Measurements from ENCODE around the gene IL36B. TPM values are rescaled to one million over a fixed set of nuclear protein-coding genes. Genes with fewer than 3 reads are reported as not detected.

The IL36B gene
- polyA plus RNA-seq, 1 of the 3 experiments (the other 2 are of a cell fraction) = not detected

GRCh38 chr2:113088213-113088992, 35.7 kb upstream of the IL36B start:
- no peak overlapping the region for H3K4me2 ChIP-seq
- H3K9me3 ChIP-seq = no peaks in the 10 kb centered on the region
- H3F3A ChIP-seq (replicated peaks; ENCODE audit: insufficient read depth) = no peaks in the 10 kb centered on the region
- H3K9ac ChIP-seq = no peak overlapping the region
- H3K4me1 ChIP-seq (ENCODE audit: control insufficient read depth in 1 of 2, insufficient read depth in 2 of 2, low read depth in 1 of 2, low read length in 1 of 2) = no peaks in the 10 kb centered on the region
- no peak for DNase-seq
- H2AFZ ChIP-seq (ENCODE audit: low read depth) = no peak overlapping the region
- no peak for TF ChIP-seq REST (IDR thresholded peaks at IDR 0.05; ENCODE audit: low read depth, low read length)
- no peak for TF ChIP-seq RXRA (IDR thresholded peaks at IDR 0.05; ENCODE audit: borderline replicate concordance, low read depth)
- TF ChIP-seq JUND (IDR thresholded peaks at IDR 0.05) = no peak
- no peak for TF ChIP-seq RFX5 (IDR thresholded peaks at IDR 0.05; ENCODE audit: low read length)
- TF ChIP-seq GABPA (IDR thresholded peaks at IDR 0.05; ENCODE audit: low read depth) = no peak
- TF ChIP-seq EZH2phosphoT487 (IDR thresholded peaks at IDR 0.05; ENCODE audit: borderline replicate concordance, low read depth) = no peak
- no peak for TF ChIP-seq SIN3A (IDR thresholded peaks at IDR 0.05; ENCODE audit: borderline replicate concordance, low read depth, low read length)
- TF ChIP-seq NRF1 (IDR thresholded peaks at IDR 0.05; ENCODE audit: low read depth, low read length) = no peak
- TF ChIP-seq POLR2AphosphoS5 (IDR thresholded peaks at IDR 0.05; ENCODE audit: low read depth, low read length) = no peak
- TF ChIP-seq TEAD4 (IDR thresholded peaks at IDR 0.05; ENCODE audit: borderline replicate concordance, insufficient read depth) = no peak
- no peak for TF ChIP-seq IRF3 (IDR thresholded peaks at IDR 0.05; ENCODE audit: low read depth, low read length)
- TF ChIP-seq NFIC (IDR thresholded peaks at IDR 0.05; ENCODE audit: borderline replicate concordance) = no peak
- no peak for TF ChIP-seq YY1 (IDR thresholded peaks at IDR 0.05; ENCODE audit: low read depth)
- no peak for TF ChIP-seq FOXM1 (IDR thresholded peaks at IDR 0.05; ENCODE audit: low read depth)
- TF ChIP-seq EP300 (IDR thresholded peaks at IDR 0.05; ENCODE audit: borderline replicate concordance in 1 of 2, low read depth in 1 of 2, low read length in 1 of 2) = no peak
- TF ChIP-seq PBX3 (IDR thresholded peaks at IDR 0.05) = no peak
- TF ChIP-seq FOXJ3 (CRISPR knock-in tag; IDR thresholded peaks at IDR 0.05) = no peak
- no peak overlapping the region for H3K4me3 ChIP-seq (ENCODE audit: low read depth in 2 of 2, low read length in 1 of 2)
- no peaks in the 10 kb centered on the region for H3K9me2 ChIP-seq
- no peaks in the 10 kb centered on the region for H3K36me3 ChIP-seq (replicated peaks in 1 of 2; ENCODE audit: control insufficient read depth in 1 of 2, insufficient read depth in 2 of 2, low read length in 1 of 2)
- CTCF ChIA-PET = interaction anchor here (0.7 to 2.4 kb wide), 3 partner anchors 9 to 302 kb away, joined by 3 to 9 read pairs (median 3); no protein-coding TSS in a partner anchor
- H3K27ac ChIP-seq (ENCODE audit: low read depth in 2 of 2, low read length in 1 of 2) = no peak overlapping the region
- no peaks in the 10 kb centered on the region for H4K20me1 ChIP-seq (ENCODE audit: insufficient read depth)
- POLR2A ChIA-PET = no interaction called here
- H3K27me3 ChIP-seq (ENCODE audit: insufficient read depth) = no peaks in the 10 kb centered on the region; the same call in 1 of the 2 replicates
- H3K79me2 ChIP-seq (ENCODE audit: insufficient read depth) = no peaks in the 10 kb centered on the region
